Aortic smooth muscle cell (primary cell): Measurements from ENCODE around the gene MTCP1. TPM values are rescaled to one million over a fixed set of nuclear protein-coding genes. Genes with fewer than 3 reads are reported as not detected.

Experiments
- total RNA-seq: library from RNA; depleted of rRNA; stranded (reverse); fragments of >200 nt; gene quantifications from 2 replicates; pipeline ENCODE4 v1.2.3, GENCODE V29; 2014

MTCP1 gene, protein sequence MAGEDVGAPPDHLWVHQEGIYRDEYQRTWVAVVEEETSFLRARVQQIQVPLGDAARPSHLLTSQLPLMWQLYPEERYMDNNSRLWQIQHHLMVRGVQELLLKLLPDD
- total RNA-seq, result 30.0 and 33.4 TPM in 2 replicates

DNA sequence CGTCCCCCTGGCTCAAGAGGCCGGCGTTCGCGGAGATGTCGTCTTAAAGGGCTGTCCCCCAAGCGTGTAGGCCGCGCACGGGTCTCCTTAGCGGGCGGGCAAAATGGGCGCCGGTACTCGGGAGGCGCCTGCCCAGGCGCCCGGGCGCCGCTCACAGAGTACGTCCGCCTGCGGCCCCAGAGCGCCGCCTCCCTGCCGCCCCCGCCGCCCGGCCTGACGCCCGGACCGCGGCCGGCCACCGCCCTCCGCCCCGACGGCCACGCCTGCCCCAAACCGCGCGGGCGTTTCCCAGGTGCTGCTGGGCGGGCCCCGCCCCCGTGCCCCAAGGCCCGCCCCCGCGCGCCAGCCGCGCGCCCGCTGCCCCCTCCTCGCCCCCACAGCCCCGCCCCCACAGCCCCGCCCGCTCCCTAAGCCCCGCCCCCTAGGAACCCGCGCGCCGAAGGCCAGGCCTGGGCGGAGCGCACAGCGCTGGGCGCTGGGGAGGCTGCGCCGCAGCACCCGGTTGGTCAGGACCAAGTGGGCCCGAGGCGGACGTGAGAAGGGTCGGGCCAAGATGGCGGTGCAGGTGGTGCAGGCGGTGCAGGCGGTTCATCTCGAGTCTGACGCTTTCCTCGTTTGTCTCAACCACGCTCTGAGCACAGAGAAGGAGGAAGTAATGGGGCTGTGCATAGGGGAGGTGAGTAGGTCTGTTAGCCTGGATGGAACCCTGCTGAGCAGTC lies at the start of gene MTCP1, which contains the start of the genes BRCC3 and CMC4:
TSS of gene MTCP1 (minus strand) at position 162 of the 719 bp plus-strand sequence. CDS start 5,126 bp downstream, outside the sequence.
TSS of gene BRCC3 (plus strand) at position 534 of the 719 bp plus-strand sequence. CDS start at position 554, 20 bp downstream.
TSS of gene CMC4 (minus strand) at position 162 of the 719 bp plus-strand sequence. CDS start 7,113 bp downstream, outside the sequence.

DNA sequence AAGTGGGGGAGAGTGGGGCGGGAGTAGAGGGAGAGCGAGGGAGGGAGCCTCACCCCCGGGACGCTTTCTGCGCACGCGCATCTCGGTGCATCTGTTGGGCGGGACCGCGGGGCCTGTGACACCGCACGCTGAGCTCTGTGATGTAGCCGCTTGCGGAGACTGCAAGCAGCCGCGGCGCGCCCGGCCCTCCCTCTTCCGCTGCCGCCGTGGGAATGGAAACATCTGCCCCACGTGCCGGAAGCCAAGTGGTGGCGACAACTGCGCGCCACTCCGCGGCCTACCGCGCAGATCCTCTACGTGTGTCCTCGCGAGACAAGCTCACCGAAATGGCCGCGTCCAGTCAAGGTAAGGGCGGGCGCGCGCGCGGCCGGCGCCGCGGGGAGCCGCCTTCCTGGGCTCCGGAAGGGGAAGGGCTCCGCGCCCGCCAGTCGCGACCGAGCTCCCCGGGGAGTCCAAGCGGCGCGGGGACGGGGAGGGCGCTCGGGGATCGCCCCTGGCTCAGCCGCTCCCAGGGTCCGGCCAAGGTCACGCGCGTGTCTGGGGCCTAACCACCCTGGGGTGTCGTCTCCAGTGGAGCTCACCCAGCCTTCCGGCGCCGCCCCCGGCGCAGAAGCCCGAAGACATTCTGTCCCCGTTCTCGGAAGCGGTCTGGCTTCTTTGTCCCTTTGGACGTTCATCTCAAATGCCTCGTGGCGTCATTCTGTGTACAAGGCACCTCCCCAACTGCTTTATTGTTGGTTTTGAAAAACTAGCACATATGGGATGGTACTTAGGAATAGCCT lies 44.0 kb downstream of the MTCP1 start, which contains the start of gene FUNDC2:
TSS of gene FUNDC2 (plus strand) at position 118 of the 782 bp plus-strand sequence. CDS start at position 213, 95 bp downstream.

DNA sequence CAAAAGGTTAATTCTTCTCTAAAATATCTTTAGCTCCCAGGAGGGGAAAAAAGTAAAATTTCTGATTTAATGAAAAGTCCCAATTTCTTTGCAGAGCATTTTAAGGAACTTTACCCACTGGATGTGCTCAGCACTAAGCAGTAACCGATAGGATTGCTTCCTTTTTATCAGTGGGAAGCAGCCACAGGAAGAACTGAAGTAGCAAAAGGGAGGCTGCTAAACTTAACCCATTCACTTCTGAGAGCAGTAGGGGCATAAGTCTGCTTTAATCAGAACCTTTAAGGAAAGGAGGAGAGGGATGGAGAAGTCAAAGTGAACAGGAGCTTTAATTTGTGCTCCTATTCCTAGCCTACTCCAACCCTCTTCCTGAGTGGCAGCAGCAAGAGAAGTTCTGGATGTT lies 48.4 kb downstream of the MTCP1 start, which contains the start of gene F8:
TSS of gene F8 (minus strand) at position 139 of the 400 bp plus-strand sequence. CDS start 171 bp downstream, outside the sequence.

Other genes with a start within 250 kb of the MTCP1 start
- gene SMIM9, start 236.5 kb downstream of the MTCP1 start, total RNA-seq, result not detected in 2 replicates
- 2.0 and 2.8 TPM in 2 replicates for gene F8A1, start 184.8 kb downstream of the MTCP1 start, total RNA-seq
- 3.9 and 4.0 TPM in 2 replicates for gene F8, start 48.4 kb downstream of the MTCP1 start, total RNA-seq
- gene FUNDC2, start 44.3 kb downstream of the MTCP1 start, total RNA-seq, result 54.4 and 65.0 TPM in 2 replicates
- 7.7 and 9.5 TPM in 2 replicates for gene CMC4, start within 50 bp of the MTCP1 start, total RNA-seq
- gene BRCC3, start 372 bp upstream of the MTCP1 start, total RNA-seq, result 10.9 and 11.5 TPM in 2 replicates
- 62.9 and 66.7 TPM in 2 replicates for gene VBP1, start 145.3 kb upstream of the MTCP1 start, total RNA-seq
- gene RAB39B, start 193.4 kb upstream of the MTCP1 start, total RNA-seq, result 0.06 and 0.13 TPM in 2 replicates